A549 (cell line): ENCODE data around the gene BRPF1. TPM values are rescaled to one million over a fixed set of nuclear protein-coding genes. Genes with fewer than 3 reads are reported as not detected.

ENCODE experiments used
- ATAC-seq, 2 experiments: fragments of 200-7000 bp in 1 of 2; fragments of >200 bp in 1 of 2; cut with Nextera tagmentation in 1 of 2; cut with Tn5 transposase in 1 of 2; 3 replicates each; pipeline versions ENCODE4 v1.8.0 to v1.9.1; 2018 to 2020; ENCODE audit warnings: mild to moderate bottlenecking in 1 of 2, moderate library complexity in 1 of 2
- CTCF ChIA-PET: fragments of 300-600 bp; sonication (Branson Sonifier 250); formaldehyde crosslinking; extraction: SDS; loops from one replicate; lab custom pipeline; 2021; ENCODE audit warnings: antibody characterized with exemption, inconsistent platforms; lab: Yijun Ruan, JAX
- POLR2A ChIA-PET: fragments of 350-600 bp; formaldehyde crosslinking; extraction: SDS; loops from one replicate; lab custom pipeline; 2021; ENCODE audit warnings: antibody characterized with exemption, inconsistent platforms; lab: Yijun Ruan, JAX
- DNase-seq, 2 experiments: peaks; one replicate each; pipeline versions ENCODE4 v3.0.0 to v3.0.0-alpha.2; 2011 to 2016; ENCODE audit warnings: low read depth in 1 of 2, low spot score in 1 of 2
- FAIRE-seq: peaks from 2 replicates; lab custom pipeline; 2011; peaks lifted over from hg19 to GRCh38; lab: Jason Lieb, UNC
- H3K27ac ChIP-seq, 2 experiments: fragments of >200 bp; sonication (Bioruptor Twin); formaldehyde crosslinking; 3 replicates each; pipeline ENCODE4 v1.5.1; 2016 to 2017
- H3K4me1 ChIP-seq: fragments of >200 bp; sonication (Bioruptor Twin); formaldehyde crosslinking; 3 replicates; pipeline ENCODE4 v1.6.1; 2016
- H3K4me2 ChIP-seq: fragments of >200 bp; sonication (Bioruptor Twin); formaldehyde crosslinking; 3 replicates; pipeline ENCODE4 v1.6.1; 2016
- H3K4me3 ChIP-seq: fragments of >200 bp; sonication (Bioruptor Twin); formaldehyde crosslinking; 3 replicates; pipeline ENCODE4 v1.5.1; 2016
- H3K9me3 ChIP-seq: fragments of >200 bp; sonication (Bioruptor Twin); formaldehyde crosslinking; 3 replicates; pipeline ENCODE4 v1.6.1; 2016
- BHLHE40 ChIP-seq: IDR thresholded peaks from 2 replicates; pipeline ENCODE4 v1.6.1; 2012; ENCODE audit warnings: low read depth, low read length, inconsistent platforms
- CBX8 ChIP-seq: fragments of 200-600 bp; sonication (generic); IDR thresholded peaks from 2 replicates; pipeline ENCODE4 v1.6.1; 2016
- CHD2 ChIP-seq: fragments of 150-350 bp; IDR thresholded peaks from 2 replicates; pipeline ENCODE4 v1.6.1; 2014; ENCODE audit warnings: low read length; ENCODE audit not compliant: partially characterized antibody
- E2F6 ChIP-seq: IDR thresholded peaks from 2 replicates; pipeline ENCODE4 v1.6.1; 2012; ENCODE audit warnings: low read depth, borderline replicate concordance
- EHMT2 ChIP-seq: fragments of 200-600 bp; sonication (generic); IDR thresholded peaks from 2 replicates; pipeline ENCODE4 v1.6.1; 2016; ENCODE audit warnings: antibody characterized with exemption, low read depth, mild to moderate bottlenecking, moderate library complexity
- ESRRA ChIP-seq: fragments of 150-350 bp; IDR thresholded peaks from 2 replicates; pipeline ENCODE4 v1.6.1; 2014; ENCODE audit warnings: mild to moderate bottlenecking, low read length, borderline replicate concordance
- GATA3 ChIP-seq: IDR thresholded peaks from 2 replicates; pipeline ENCODE4 v1.6.1; 2012; ENCODE audit warnings: borderline replicate concordance
- HEYL ChIP-seq: fragments of 250-450 bp; sonication (Bioruptor Pico); IDR thresholded peaks from 2 replicates; pipeline ENCODE4 v1.8.0; 2021; ENCODE audit warnings: mild to moderate bottlenecking, moderate library complexity
- HOXA7 ChIP-seq: fragments of 250-450 bp; sonication (Bioruptor Pico); IDR thresholded peaks from 2 replicates; pipeline ENCODE4 v1.5.0; 2020; ENCODE audit warnings: mild to moderate bottlenecking, moderate library complexity
- JUN ChIP-seq, 2 experiments: fragments of >200 bp; sonication (Bioruptor Twin); formaldehyde crosslinking; IDR thresholded peaks; 2 replicates in 1 of 2; 3 replicates in 1 of 2; pipeline ENCODE4 v1.6.1; 2016 to 2017
- JUNB ChIP-seq: fragments of >200 bp; sonication (Bioruptor Twin); formaldehyde crosslinking; IDR thresholded peaks from 2 replicates; pipeline ENCODE4 v1.6.1; 2016
- MAZ ChIP-seq: fragments of 150-350 bp; IDR thresholded peaks from 2 replicates; pipeline ENCODE4 v1.6.1; 2014; ENCODE audit warnings: antibody characterized with exemption, low read depth, low read length, borderline replicate concordance
- MYC ChIP-seq: IDR thresholded peaks from 2 replicates; pipeline ENCODE4 v1.6.1; 2012; ENCODE audit warnings: mild to moderate bottlenecking, inconsistent platforms, low read length, improper control_type of control experiment, borderline replicate concordance
- NPAS2 ChIP-seq: fragments of 250-450 bp; sonication (Bioruptor Pico); IDR thresholded peaks from 2 replicates; pipeline ENCODE4 v1.8.0; 2022; ENCODE audit warnings: mild to moderate bottlenecking, moderate library complexity, borderline replicate concordance
- PHF8 ChIP-seq: fragments of 200-600 bp; sonication (generic); IDR thresholded peaks from 2 replicates; pipeline ENCODE4 v1.6.1; 2016; ENCODE audit warnings: low read depth, mild to moderate bottlenecking, antibody characterized with exemption, moderate library complexity, borderline replicate concordance
- POLR2A ChIP-seq: IDR thresholded peaks from 2 replicates; pipeline ENCODE4 v1.6.1; 2012; ENCODE audit warnings: mild to moderate bottlenecking, low read length
- RAD21 ChIP-seq, 2 experiments: fragments of >200 bp in 1 of 2; sonication (Bioruptor Twin) in 1 of 2; formaldehyde crosslinking in 1 of 2; IDR thresholded peaks in 1 of 2; conservative IDR thresholded peaks in 1 of 2; 2 replicates in 1 of 2; 3 replicates in 1 of 2; pipeline ENCODE4 v1.6.1; 2012 to 2018; ENCODE audit warnings: inconsistent platforms in 1 of 2
- RARB ChIP-seq: fragments of 250-450 bp; sonication (Bioruptor Pico); IDR thresholded peaks from 2 replicates; pipeline ENCODE4 v1.8.0; 2021; ENCODE audit warnings: mild to moderate bottlenecking, moderate library complexity
- RFX5 ChIP-seq: fragments of 450-650 bp; IDR thresholded peaks from 2 replicates; pipeline ENCODE4 v1.7.1; 2014; ENCODE audit warnings: antibody characterized with exemption, mild to moderate bottlenecking, moderate library complexity
- SREBF2 ChIP-seq: fragments of 450-650 bp; IDR thresholded peaks from 2 replicates; pipeline ENCODE4 v1.6.1; 2014; ENCODE audit warnings: mild to moderate bottlenecking, moderate library complexity
- TFCP2L1 ChIP-seq: fragments of 250-450 bp; sonication (Bioruptor Pico); IDR thresholded peaks from 2 replicates; pipeline ENCODE4 v1.5.0; 2021; ENCODE audit warnings: mild to moderate bottlenecking
- TP53 ChIP-seq: fragments of 250-450 bp; sonication (Bioruptor Pico); IDR thresholded peaks from 2 replicates; pipeline ENCODE4 v1.5.0; 2021; ENCODE audit warnings: mild to moderate bottlenecking, moderate library complexity
- ZC3H11A ChIP-seq: fragments of 450-650 bp; IDR thresholded peaks from 2 replicates; pipeline ENCODE4 v1.6.1; 2014; ENCODE audit warnings: antibody characterized with exemption, mild to moderate bottlenecking
- ZNF302 ChIP-seq: fragments of 250-450 bp; sonication (Bioruptor Pico); IDR thresholded peaks from 2 replicates; pipeline ENCODE4 v1.9.0; 2021; ENCODE audit warnings: inconsistent platforms, mild to moderate bottlenecking, moderate library complexity
- ZSCAN20 ChIP-seq: fragments of 250-450 bp; sonication (Bioruptor Pico); IDR thresholded peaks from 2 replicates; pipeline ENCODE4 v1.8.0; 2022; ENCODE audit warnings: mild to moderate bottlenecking, moderate library complexity
- WGBS: methylation state at CpG from one replicate; pipeline ENCODE4 v1.1.6; 2017; ENCODE audit errors: missing lambda C conversion rate; 5-methylcytosine and 5-hydroxymethylcytosine counted together
- polyA plus RNA-seq, 4 experiments: library from polyadenylated mRNA; depleted of rRNA in 3 of 4; stranded (reverse); fragments of >200 nt; fragmentation: RNase III in 1 of 4; extraction: RNeasy Plus Mini Kit Qiagen cat#74134 plus additional on column Dnase treatment in 1 of 4; gene quantifications; 2 replicates in 3 of 4; 3 replicates in 1 of 4; pipeline ENCODE4 v1.2.3, GENCODE V29; 2011 to 2017
- TF ChIP-seq, protein P1 (sequence below): fragments of 200-600 bp; sonication (generic); IDR thresholded peaks from 2 replicates; pipeline ENCODE4 v1.6.1; 2016; ENCODE audit warnings: antibody characterized with exemption, mild to moderate bottlenecking, moderate library complexity

The BRPF1 gene
- polyA plus RNA-seq, 2 of the 4 experiments (the other 2 are of a cell fraction) = 8.6 to 12.4 TPM

DNA sequence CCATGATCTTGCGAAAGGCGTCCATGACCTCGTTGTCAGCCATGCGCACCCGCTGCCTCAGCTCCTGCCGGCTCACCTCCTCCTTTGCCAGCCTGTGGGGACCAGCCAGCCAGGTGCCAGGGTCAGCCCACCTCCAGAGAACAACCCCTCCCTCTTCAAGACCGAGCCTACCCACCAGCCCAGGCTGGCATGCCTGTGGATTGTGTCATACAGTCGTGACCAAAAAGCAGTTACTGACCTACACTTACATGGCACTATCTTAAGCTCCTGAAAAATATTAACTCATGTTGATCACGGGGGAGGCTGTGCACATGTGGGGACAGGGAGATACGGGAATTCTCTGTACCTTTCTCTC lies 48.9 kb downstream of the BRPF1 start:
- Histone ChIP-seq H3K4me3 (no peak overlapping the region), H3K27ac (no peak overlapping the region), H3K4me2 (no peak overlapping the region), H3K4me1 (no peaks in the 10 kb centered on the region), H3K9me3 (no peaks in the 10 kb centered on the region)
- FAIRE-seq (no peak), ATAC-seq (no peak), DNase-seq (no peak)
- no peak for TF ChIP-seq POLR2A
- no peak for TF ChIP-seq E2F6
- TF ChIP-seq, protein P1, sequence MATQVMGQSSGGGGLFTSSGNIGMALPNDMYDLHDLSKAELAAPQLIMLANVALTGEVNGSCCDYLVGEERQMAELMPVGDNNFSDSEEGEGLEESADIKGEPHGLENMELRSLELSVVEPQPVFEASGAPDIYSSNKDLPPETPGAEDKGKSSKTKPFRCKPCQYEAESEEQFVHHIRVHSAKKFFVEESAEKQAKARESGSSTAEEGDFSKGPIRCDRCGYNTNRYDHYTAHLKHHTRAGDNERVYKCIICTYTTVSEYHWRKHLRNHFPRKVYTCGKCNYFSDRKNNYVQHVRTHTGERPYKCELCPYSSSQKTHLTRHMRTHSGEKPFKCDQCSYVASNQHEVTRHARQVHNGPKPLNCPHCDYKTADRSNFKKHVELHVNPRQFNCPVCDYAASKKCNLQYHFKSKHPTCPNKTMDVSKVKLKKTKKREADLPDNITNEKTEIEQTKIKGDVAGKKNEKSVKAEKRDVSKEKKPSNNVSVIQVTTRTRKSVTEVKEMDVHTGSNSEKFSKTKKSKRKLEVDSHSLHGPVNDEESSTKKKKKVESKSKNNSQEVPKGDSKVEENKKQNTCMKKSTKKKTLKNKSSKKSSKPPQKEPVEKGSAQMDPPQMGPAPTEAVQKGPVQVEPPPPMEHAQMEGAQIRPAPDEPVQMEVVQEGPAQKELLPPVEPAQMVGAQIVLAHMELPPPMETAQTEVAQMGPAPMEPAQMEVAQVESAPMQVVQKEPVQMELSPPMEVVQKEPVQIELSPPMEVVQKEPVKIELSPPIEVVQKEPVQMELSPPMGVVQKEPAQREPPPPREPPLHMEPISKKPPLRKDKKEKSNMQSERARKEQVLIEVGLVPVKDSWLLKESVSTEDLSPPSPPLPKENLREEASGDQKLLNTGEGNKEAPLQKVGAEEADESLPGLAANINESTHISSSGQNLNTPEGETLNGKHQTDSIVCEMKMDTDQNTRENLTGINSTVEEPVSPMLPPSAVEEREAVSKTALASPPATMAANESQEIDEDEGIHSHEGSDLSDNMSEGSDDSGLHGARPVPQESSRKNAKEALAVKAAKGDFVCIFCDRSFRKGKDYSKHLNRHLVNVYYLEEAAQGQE = no peak
- no peak for TF ChIP-seq HEYL (CRISPR knock-in tag)
- TF ChIP-seq TP53 (CRISPR knock-in tag) = no peak
- no peak for TF ChIP-seq EHMT2
- TF ChIP-seq RAD21 (conservative IDR thresholded peaks at IDR 0.05 in 1 of 2, IDR thresholded peaks at IDR 0.05 in 1 of 2) = no peak
- TF ChIP-seq JUN (IDR thresholded peaks at IDR 0.05) = no peak
- TF ChIP-seq CHD2 = no peak
- TF ChIP-seq SREBF2 = no peak
- no peak for TF ChIP-seq CBX8
- TF ChIP-seq GATA3 = no peak
- TF ChIP-seq JUNB = no peak
- TF ChIP-seq TFCP2L1 (CRISPR knock-in tag) = no peak
- ChIA-PET POLR2A (no interaction called here), CTCF (interaction anchor here (0.7 to 1.1 kb wide), 3 partner anchors 16 to 166 kb away, joined by 3 to 5 read pairs (median 3); no protein-coding TSS in a partner anchor)
- WGBS = 88% methylated on average over 10 of the region's 10 CpGs

DNA sequence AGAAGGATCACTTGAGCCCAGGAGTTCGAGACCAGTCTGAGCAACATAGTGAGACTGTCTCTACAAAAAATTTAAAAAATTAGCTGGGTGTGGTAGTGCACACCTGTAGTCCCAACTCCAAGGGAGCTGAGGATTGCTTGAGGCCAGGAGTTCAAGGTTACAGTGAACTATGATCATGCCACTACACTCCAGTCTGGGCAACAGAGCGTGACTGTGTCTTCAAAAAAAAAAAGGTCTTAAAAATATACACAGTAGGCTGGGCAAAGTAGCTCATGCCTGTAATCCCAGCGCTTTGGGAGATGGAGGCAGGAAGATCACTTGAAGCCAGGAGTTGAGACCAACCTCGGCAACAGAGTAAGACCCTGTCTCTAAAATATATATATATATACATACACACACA lies 49.4 kb downstream of the BRPF1 start:
- DNase-seq (no peak), FAIRE-seq (no peak), ATAC-seq (no peak)
- Histone ChIP-seq H3K27ac (no peak overlapping the region), H3K4me2 (no peak overlapping the region), H3K9me3 (no peaks in the 10 kb centered on the region), H3K4me3 (no peak overlapping the region), H3K4me1 (no peaks in the 10 kb centered on the region)
- POLR2A ChIA-PET = interaction anchor here (0.7 kb wide), 1 partner anchor 165 kb away, joined by 6 read pairs; no protein-coding TSS in a partner anchor
- 92% methylated on average over 4 of the region's 4 CpGs for WGBS
- CTCF ChIA-PET = interaction anchor here (0.7 to 1.1 kb wide), 3 partner anchors 16 to 166 kb away, joined by 3 to 5 read pairs (median 3); no protein-coding TSS in a partner anchor
- TF ChIP-seq BHLHE40 (no peak), ZNF302 (CRISPR knock-in tag) (no peak), POLR2A (no peak), ZSCAN20 (CRISPR knock-in tag) (no peak), RARB (CRISPR knock-in tag) (no peak), RFX5 (no peak), TFCP2L1 (CRISPR knock-in tag) (no peak), ZC3H11A (no peak), MYC (no peak), MAZ (no peak), NPAS2 (CRISPR knock-in tag) (no peak), ESRRA (no peak), HOXA7 (no peak), TP53 (CRISPR knock-in tag) (no peak), PHF8 (no peak)
